T-helper 2 cell treated with Interferon-gamma antibody and Interleukin-4, amounts not matched to agents 100 ng/mL and 5 ng/mL, for 36 hours (primary cell): ENCODE results near the gene RBBP6. TPM values are rescaled to one million over a fixed set of nuclear protein-coding genes. Genes with fewer than 3 reads are reported as not detected.
"Not testable (repeated sequence)": the region's sequence is repeated elsewhere in the genome, so short reads cannot be mapped to it uniquely, and the experiment has no call there.

Experiments
- intact Hi-C: fragments of 100-400 bp; cut with micrococcal nuclease; formaldehyde crosslinking; loops from one replicate; pipeline ENCODE4 v1.15.1; 2023
- total RNA-seq: library from RNA; stranded (reverse); gene quantifications from 2 replicates; pipeline ENCODE4 v1.2.3, GENCODE V29; 2022

The RBBP6 gene, protein sequence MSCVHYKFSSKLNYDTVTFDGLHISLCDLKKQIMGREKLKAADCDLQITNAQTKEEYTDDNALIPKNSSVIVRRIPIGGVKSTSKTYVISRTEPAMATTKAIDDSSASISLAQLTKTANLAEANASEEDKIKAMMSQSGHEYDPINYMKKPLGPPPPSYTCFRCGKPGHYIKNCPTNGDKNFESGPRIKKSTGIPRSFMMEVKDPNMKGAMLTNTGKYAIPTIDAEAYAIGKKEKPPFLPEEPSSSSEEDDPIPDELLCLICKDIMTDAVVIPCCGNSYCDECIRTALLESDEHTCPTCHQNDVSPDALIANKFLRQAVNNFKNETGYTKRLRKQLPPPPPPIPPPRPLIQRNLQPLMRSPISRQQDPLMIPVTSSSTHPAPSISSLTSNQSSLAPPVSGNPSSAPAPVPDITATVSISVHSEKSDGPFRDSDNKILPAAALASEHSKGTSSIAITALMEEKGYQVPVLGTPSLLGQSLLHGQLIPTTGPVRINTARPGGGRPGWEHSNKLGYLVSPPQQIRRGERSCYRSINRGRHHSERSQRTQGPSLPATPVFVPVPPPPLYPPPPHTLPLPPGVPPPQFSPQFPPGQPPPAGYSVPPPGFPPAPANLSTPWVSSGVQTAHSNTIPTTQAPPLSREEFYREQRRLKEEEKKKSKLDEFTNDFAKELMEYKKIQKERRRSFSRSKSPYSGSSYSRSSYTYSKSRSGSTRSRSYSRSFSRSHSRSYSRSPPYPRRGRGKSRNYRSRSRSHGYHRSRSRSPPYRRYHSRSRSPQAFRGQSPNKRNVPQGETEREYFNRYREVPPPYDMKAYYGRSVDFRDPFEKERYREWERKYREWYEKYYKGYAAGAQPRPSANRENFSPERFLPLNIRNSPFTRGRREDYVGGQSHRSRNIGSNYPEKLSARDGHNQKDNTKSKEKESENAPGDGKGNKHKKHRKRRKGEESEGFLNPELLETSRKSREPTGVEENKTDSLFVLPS (N-terminal part only)
- total RNA-seq, result 60.2 and 64.1 TPM in 2 replicates

DNA sequence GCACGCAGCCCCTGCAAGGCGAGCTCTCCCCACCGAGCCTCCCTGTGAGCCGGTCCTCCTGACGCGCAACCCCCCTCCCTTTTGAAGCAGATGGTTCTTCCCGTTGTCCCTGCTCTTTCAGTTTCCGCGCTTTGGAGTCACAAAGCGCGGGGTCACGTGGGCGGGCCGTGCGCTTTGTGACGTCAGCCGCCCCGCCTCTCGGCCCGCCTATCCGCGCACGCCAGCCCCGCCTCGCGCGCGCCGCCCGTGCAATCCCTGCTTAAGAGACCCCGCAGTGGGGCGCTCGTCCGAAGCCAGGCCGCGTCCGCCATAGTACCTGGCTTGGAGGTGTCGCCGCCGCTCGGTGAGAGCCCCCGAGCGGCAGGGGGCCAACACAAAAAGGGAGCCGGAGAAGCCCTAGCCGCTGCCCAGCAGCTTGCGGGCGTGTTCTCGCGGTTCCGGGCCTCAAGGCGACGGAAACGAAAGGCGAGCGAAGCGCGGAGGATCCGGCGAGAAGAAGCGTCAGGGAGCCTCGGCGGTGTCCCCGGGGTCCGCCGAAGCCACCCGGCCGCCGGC, at the start of gene RBBP6:
TSS of gene RBBP6 (plus strand) at position 272 of the 555 bp plus-strand sequence. CDS start 1,061 bp downstream, outside the sequence.
- intact Hi-C loops, result loop anchor here (1.0 to 10.0 kb wide), 4 partner anchors 475 to 719 kb away; partner anchors contain the start of genes ARHGAP17 and LCMT1

GRCh38 chr16:24490866-24491265, 48.5 kb upstream of the RBBP6 start:
- intact Hi-C loops, result no loop called here

DNA sequence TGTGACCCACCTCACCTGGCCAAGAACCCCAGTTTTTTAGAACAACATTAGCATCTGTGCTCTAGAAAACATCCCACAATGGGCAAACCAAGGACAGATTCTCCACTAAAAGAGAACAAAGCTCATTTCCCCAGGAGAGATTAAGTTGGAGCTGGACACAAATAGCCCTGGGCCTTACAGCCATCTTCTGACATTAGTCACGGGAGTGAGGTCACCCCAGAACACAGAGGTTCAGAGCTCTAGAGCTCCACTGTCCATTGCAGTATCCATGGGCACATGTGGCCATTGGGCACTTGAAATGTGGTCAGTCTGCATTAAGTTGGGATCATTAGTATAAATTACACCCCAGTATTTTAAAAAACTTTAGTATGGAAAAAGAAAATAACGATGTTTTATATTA, 47.6 kb upstream of the RBBP6 start:
- intact Hi-C loops, result no loop called here

DNA sequence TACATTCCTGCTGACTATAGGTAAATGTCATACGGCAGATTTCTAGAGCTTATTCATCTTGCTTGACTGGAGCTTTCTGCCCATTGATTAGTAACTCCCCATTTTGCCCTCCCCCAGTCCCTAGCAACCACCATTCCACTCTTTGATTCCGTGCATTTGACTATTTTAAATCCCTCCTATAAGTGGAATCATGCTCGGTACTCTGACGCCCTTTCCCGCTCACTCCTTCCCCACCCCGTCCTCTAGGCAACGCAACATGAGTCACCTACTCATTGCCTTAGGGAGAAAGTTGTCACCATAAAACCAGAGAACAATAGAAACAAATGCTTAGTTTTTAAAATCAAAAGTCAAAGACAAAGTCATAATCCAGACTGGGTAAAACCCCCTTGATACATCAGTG, 45.5 kb upstream of the RBBP6 start:
- intact Hi-C loops, result no loop called here

DNA sequence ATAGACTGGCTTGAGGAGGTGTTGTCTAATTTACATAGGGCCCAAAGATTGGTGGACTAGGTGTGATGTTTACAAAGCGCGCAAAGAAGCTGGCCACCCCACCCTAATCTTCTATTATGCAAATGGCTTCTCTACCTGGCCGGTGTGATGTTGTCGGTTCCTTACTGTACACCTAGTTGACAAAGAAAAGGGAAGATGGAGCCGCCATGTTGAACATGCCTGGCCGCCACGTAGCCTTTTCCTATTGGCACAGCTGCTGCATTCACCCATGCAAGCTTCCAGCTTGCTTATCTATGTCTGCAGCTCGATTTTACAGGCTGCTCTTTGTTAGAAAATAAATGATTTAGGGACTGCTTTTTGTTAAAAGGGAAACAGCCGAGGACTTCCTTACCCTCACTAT, 44.2 kb upstream of the RBBP6 start:
- intact Hi-C loops, result not testable (repeated sequence)

DNA sequence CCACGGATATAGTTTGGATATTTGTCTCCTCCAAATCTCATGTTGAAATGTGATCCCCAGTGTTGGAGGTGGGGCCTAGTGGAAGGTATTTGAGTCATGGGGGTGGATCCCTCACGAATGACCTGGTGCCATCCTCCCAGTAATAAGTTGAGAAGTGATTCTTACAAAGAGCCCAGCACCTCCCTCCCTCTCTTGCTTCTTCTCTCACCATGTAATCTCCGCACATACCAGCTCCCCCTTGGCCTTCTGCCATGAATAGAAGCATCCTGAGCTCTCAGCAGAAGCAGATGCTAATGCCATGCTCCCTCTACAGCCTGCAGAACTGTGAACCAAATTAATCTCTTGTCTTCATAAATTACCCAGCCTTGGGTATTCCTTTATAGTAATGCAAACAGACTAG, 41.9 kb upstream of the RBBP6 start:
- intact Hi-C loops, result no loop called here

DNA sequence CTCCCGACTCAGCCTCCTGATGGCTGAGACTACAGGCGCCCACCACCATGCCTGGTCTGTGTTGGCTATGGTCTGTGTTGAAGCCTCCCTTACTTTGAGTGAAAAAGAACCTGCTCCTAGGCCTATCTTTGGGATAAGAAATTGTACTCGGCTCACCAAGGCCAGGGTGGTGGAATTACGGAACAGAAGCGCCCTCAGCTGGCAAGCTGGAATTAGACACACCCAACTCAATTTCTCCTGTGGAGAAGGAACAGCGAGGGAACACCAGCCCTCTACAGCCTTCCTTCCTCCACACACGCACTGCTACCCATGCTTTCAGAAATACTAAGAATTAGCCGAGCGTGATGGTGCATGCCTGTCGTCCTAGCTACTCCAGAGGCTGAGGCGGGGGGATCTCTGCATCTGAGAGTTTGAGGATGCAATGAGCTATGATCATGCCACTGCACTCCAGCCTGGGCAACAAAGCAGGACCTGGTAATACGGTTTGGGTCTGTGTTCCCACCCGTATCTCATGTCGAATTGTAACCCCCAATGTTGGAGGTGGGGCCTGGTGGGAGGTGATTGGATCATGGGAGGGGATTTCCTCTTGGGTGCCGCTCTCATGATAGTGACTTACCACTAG, 40.1 kb upstream of the RBBP6 start:
- intact Hi-C loops, result no loop called here

DNA sequence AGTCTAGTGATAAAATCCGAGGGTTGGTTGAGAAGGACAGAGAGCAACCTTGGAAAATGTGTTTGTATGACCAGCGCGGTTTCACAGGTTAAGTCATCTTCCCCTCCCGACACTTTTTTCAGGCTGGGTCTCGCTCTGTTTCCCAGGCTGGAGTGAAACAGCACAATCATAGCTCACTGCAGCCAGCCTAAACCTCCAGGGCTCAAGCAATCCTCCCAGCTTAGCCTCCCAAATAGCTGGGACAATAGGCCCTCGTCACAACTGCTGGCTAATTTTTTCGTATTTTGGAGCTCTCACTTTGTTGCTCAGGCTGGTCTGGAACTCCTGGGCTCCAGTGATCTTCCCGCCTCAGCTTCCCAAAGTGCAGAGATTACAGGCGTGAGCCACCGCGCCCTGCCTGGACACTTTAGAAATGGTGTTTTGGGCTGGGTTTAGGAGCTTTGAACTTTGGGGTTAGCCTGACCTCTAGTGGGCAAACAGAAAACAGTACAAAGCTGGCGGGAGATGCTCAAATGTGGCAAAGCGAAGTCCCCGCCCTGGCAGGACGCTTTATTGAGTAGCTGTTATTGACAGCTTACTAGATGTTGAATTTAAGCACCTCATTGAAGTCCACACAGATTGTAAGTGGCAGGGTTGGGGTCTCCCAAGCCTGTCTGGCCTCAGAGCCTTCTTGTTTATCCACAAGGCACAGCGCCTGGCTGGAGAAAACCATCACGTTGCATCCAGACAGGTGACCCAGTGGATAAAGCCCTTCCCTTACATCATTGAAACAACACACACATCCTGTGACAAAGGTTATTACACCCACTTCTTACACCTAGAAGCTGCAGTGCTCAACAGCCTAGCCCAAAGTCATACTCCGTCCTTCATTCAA, 34.7 kb upstream of the RBBP6 start:
- intact Hi-C loops, result loop anchor here (1.0 to 2.0 kb wide), 2 partner anchors 462 to 702 kb away; no protein-coding TSS in a partner anchor

DNA sequence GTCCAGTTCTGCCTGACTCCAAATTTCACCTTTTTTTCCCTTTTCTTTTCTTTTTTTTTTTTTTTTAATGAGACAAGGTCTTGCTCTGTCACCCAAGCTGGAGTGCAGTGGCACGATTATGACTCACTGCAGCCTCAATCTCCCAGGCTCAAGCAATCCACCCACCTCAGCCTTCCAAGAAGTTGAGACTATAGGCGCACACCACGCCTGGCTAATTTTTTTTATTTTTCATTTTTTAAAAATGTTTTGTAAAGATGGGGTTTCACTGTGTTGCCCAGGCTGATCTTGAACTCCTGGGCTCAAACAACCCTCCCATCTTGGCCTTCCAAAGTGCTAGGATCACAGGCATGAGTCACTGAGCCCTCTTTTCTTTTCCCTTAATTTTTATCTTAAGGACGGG, 33.4 kb upstream of the RBBP6 start:
- intact Hi-C loops, result loop anchor here (2.0 kb wide), 1 partner anchor 703 kb away; no protein-coding TSS in a partner anchor

- intact Hi-C loops, result no loop called here
Measured at GRCh38 chr16:24507959-24508480, 31.3 kb upstream of the RBBP6 start.

DNA sequence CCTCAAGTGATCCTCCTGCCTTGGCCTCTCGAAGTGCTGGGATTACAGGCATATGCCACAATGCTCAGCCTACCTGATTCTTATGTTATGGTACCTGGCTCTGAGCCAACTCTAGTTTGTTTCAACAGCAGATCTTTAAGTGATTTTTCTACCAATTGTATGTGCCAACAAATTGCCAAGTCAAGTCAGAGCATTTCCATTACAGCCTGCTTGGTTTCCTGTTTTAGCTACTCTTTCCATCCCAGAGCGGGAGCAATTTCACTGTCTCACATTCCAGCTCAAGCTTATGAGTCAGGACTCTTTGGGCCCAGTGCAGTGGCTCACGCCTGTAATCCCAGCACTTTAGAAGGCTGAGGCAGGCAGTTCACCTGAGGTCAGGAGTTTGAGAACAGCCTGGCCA, 30.8 kb upstream of the RBBP6 start:
- intact Hi-C loops, result no loop called here

DNA sequence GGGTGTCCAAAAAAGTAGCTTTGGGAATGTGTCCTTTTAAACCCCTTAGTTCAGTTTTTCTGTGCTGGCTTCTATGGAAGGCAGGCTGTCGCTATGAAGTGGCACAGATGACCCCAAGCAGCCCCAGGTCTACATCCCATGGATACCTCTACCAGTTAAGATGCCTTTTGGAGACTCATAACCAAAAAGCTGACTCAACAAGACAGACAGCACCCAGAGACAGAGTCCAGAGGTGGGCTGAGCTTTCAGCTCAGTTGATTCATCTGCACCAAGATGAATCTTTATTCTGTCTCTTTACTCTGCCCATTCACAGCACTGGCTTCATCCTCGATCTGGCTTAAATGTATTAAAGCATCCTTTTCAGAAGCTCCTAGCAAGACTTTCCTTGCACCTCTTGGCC, 29.8 kb upstream of the RBBP6 start:
- intact Hi-C loops, result no loop called here

GRCh38 chr16:24511174-24511573, 28.2 kb upstream of the RBBP6 start:
- intact Hi-C loops, result no loop called here

DNA sequence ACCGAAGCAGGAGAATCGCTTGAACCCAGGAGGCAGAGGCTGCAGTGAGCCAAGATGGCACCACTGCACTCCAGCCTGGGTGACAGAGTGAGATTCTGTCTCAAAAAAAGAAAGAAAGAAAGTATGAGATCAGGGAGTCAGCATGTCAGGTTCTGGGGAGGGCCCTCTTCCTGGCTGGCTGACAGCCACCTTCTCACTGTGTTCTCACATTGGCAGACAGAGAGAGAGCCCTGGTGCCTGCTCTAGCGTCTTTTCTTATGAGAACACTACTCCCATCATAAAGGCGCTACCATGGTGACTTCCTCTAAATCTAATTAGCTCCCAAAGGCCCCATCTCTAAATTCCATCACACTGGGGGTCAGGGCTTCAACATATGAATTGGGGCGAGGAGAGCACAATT, 27.6 kb upstream of the RBBP6 start:
- intact Hi-C loops, result no loop called here

- intact Hi-C loops, result no loop called here
Measured at GRCh38 chr16:24514096-24514495, 25.3 kb upstream of the RBBP6 start.

DNA sequence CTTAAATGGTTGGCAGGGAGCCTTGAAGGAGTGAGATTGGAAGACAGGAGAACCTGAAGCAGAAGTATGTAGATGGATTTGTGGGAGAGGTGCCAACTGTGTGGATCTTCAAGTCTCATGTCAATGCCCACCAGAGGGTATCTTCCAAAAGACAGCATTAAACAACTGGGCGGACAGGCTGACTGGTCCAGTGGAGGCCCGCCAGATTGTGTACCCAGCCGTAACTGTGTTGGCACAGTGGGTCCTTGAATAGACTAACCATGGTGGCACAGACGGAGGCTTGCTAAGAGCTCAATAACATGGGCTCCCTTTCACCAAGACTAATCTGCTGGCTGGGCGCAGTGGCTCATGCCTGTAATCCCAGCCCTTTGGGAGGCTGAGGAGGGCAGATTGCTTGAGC, 24.2 kb upstream of the RBBP6 start:
- intact Hi-C loops, result no loop called here

DNA sequence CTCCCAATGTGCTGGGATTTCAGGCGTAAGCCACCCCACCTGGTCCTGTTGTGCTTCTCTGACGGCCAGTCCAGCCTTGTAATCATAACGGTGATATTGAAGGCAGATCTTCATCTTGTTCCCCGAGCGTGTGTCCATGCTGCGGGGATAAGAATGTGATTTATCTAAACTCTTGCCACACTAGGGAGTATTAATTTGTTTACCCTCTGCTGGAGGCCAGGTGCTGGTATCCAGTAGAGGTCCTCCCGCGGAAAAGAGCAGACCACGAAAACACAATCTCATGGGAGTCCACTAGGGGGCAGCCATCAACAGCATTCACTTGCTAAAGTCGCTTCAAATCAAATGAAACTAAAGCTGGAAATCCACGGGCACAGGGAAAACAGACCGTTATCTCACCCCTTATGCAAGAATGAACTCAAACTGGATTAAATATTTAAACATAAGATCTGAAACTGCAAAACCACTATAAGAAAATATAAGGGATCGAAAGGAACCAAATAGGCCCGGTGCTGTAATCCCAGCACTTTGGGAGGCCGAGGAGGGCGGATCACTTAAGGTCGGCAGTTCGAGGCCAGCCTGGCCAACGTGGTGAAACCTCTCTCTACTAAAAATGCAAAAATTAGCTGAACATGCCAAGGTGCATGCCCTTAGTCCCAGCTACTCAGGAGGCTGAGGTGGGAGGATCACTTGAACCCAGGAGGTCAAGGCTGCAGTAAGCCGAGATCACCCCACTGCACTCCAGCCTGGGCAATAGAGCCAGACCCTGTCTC, 22.3 kb upstream of the RBBP6 start:
- intact Hi-C loops, result no loop called here

GRCh38 chr16:24518498-24518897, 20.9 kb upstream of the RBBP6 start:
- intact Hi-C loops, result no loop called here

DNA sequence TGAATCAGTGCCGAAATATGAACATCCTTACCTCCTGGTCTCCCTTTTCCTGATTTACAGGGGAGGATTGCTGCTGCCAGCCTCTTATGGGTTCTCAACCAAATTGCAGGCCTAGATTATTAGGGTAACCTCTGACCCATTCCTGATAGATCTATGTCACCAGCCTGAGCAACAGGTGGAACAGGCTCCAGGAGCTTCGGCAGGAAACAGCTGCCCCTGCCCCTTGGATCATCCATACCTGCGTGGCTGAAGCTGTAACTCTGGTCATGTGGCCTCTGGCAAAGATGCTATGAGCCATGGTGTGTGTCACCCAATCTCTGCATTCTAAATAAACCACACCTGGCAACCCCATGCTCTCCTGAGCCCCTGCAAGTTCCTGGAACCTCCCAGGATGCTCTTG, 18.4 kb upstream of the RBBP6 start:
- intact Hi-C loops, result no loop called here
